H1 (cell line): ENCODE measurements around the gene MBTPS1.

Source experiments
- BRCA1 ChIP-seq: IDR thresholded peaks from 2 replicates; pipeline ENCODE4 v1.6.1; 2012; ENCODE audit warnings: low read depth, low read length, improper control_type of control experiment
- CHD1 ChIP-seq: IDR thresholded peaks from 2 replicates; pipeline ENCODE4 v1.6.1; 2012; ENCODE audit warnings: low read depth, low read length, improper control_type of control experiment
- CTCF ChIP-seq, 3 experiments: IDR thresholded peaks; 1 replicate in 2 of 3; 2 replicates in 1 of 3; pipeline versions ENCODE4 v1.5.1 to v1.6.1; 2011; ENCODE audit warnings: low read length in 3 of 3, mild to moderate bottlenecking in 3 of 3, inconsistent platforms in 2 of 3, low read depth in 1 of 3, moderate library complexity in 1 of 3; ENCODE audit not compliant: insufficient read depth in 1 of 3; ENCODE audit errors: control extremely low read depth in 1 of 3
- EGR1 ChIP-seq: IDR thresholded peaks from 2 replicates; pipeline ENCODE4 v1.6.1; 2011; ENCODE audit warnings: low read depth, low read length, borderline replicate concordance
- EP300 ChIP-seq, 2 experiments: IDR thresholded peaks; 1 replicate in 1 of 2; 2 replicates in 1 of 2; pipeline ENCODE4 v1.6.1; 2011 to 2012; ENCODE audit warnings: low read depth in 2 of 2, low read length in 2 of 2, mild to moderate bottlenecking in 2 of 2, borderline replicate concordance in 1 of 2, inconsistent platforms in 1 of 2, moderate library complexity in 1 of 2
- POLR2A ChIP-seq, 2 experiments: IDR thresholded peaks; 1 replicate in 1 of 2; 2 replicates in 1 of 2; pipeline ENCODE4 v1.6.1; 2011; ENCODE audit warnings: low read depth in 2 of 2, low read length in 2 of 2, mild to moderate bottlenecking in 2 of 2; ENCODE audit errors: control extremely low read depth in 1 of 2
- YY1 ChIP-seq: IDR thresholded peaks from 2 replicates; pipeline ENCODE4 v1.6.1; 2011; ENCODE audit warnings: low read depth, mild to moderate bottlenecking, low read length

DNA sequence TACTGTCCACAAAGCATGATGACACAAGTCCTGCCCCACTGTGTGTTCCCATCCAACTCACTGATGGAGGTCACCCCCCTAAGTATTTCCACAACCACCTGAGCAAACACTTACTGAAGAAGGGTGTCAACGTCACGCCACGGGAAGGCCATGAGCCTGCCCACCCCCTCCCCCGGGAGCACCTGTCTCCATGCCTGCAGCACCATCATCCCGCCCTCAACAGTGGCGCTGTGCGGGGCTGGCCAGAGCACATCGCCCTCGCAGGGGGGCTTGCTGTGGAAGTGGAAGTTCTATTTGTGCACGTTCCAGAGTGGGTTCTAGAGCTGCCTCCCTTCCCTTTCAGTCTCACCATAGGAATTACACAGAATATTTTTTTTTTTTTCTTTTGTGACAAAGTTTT lies 4.3 kb upstream of the MBTPS1 start:
- TF ChIP-seq CTCF (IDR thresholded peaks at IDR 0.05; ENCODE audit: control extremely low read depth in 1 of 3, insufficient read depth in 1 of 3, low read depth in 1 of 3, low read length in 3 of 3) (no peak), EP300 (IDR thresholded peaks at IDR 0.05; ENCODE audit: borderline replicate concordance in 1 of 2, low read depth in 2 of 2, low read length in 2 of 2) (no peak), POLR2A (IDR thresholded peaks at IDR 0.05; ENCODE audit: control extremely low read depth in 1 of 2, low read depth in 2 of 2, low read length in 2 of 2) (no peak), YY1 (no peak), BRCA1 (no peak), EGR1 (no peak), CHD1 (no peak)
